Measurements from ENCODE around the gene SLCO2A1.
A peak's percentile ranks its signal among the peaks of the same experiment; 100 is the strongest.
"Not testable (repeated sequence)": the region's sequence is repeated elsewhere in the genome, so short reads cannot be mapped to it uniquely, and the experiment has no call there.

The SLCO2A1 gene

GRCh38 chr3:134029734-134030378 is at the start of gene SLCO2A1:
TSS of gene SLCO2A1 (minus strand) at chr3:134029925. CDS start at chr3:134029802, 123 bp downstream.
- DNase-seq = peak; percentile 12 to 37

- DNase-seq = no peak
These were observed 49.4 kb upstream of the SLCO2A1 start for GRCh38 chr3:134079111-134079547.

GRCh38 chr3:134078169-134078831 is 48.6 kb upstream of the SLCO2A1 start:
- DNase-seq = no peak

GRCh38 chr3:134077649-134078161 is 48.0 kb upstream of the SLCO2A1 start:
- no peak for DNase-seq

GRCh38 chr3:134076851-134077250 is 47.1 kb upstream of the SLCO2A1 start:
- no peak for DNase-seq

- DNase-seq = no peak
These were observed 46.1 kb upstream of the SLCO2A1 start for GRCh38 chr3:134075846-134076245.

- no peak for DNase-seq
These were observed 45.8 kb upstream of the SLCO2A1 start for GRCh38 chr3:134075568-134075825.

GRCh38 chr3:134074790-134075567 is 45.3 kb upstream of the SLCO2A1 start:
- DNase-seq = no peak

GRCh38 chr3:134074001-134074789 is 44.5 kb upstream of the SLCO2A1 start:
- no peak for DNase-seq

GRCh38 chr3:134073583-134073945 is 43.8 kb upstream of the SLCO2A1 start:
- DNase-seq = no peak

- DNase-seq = no peak
These were observed 43.3 kb upstream of the SLCO2A1 start for GRCh38 chr3:134072881-134073582.

GRCh38 chr3:134070281-134070680 is 40.6 kb upstream of the SLCO2A1 start:
- DNase-seq = not testable (repeated sequence)

- DNase-seq = no peak
These were observed 38.7 kb upstream of the SLCO2A1 start for GRCh38 chr3:134068429-134068828.

- DNase-seq = no peak
These were observed 37.9 kb upstream of the SLCO2A1 start for GRCh38 chr3:134067531-134068161.

GRCh38 chr3:134066651-134067530 is 37.2 kb upstream of the SLCO2A1 start:
- no peak for DNase-seq

GRCh38 chr3:134066158-134066541 is 36.4 kb upstream of the SLCO2A1 start:
- no peak for DNase-seq

- no peak for DNase-seq
These were observed 35.8 kb upstream of the SLCO2A1 start for GRCh38 chr3:134065252-134066157.

GRCh38 chr3:134064081-134064480 is 34.4 kb upstream of the SLCO2A1 start:
- no peak for DNase-seq

GRCh38 chr3:134061401-134061800 is 31.7 kb upstream of the SLCO2A1 start:
- no peak for DNase-seq

All from NCI-H524 (cell line).